Cardiac fibroblast (primary cell): ENCODE measurements around the gene FZD4.
"Not testable (repeated sequence)": the region's sequence is repeated elsewhere in the genome, so short reads cannot be mapped to it uniquely, and the experiment has no call there.

Source experiments
- DNase-seq, 2 donors: peaks; one replicate each; pipeline versions ENCODE4 v3.0.0 to v3.0.0-alpha.2; 2010; ENCODE audit warnings: low read depth in 2 of 2
- H3K4me3 ChIP-seq, 2 donors: replicated peaks in 1 of 2; 1 replicate in 1 of 2; 2 replicates in 1 of 2; pipeline ENCODE4 v1.5.1; 2011; ENCODE audit warnings: low read depth in 2 of 2, low read length in 2 of 2, mild to moderate bottlenecking in 2 of 2, moderate library complexity in 1 of 2
- CTCF ChIP-seq: IDR thresholded peaks from one replicate; pipeline ENCODE4 v1.5.1; 2011; ENCODE audit warnings: low read depth, mild to moderate bottlenecking, low read length, inconsistent platforms

FZD4 gene

GRCh38 chr11:86955361-86956120 is at the start of gene FZD4:
Gene FZD4, minus strand, starts transcription at chr11:86955395. Its CDS starts 310 bp downstream, at chr11:86955085.
- TF ChIP-seq CTCF, result peak; percentile 2
- DNase-seq, result peak; percentile 87 to 95
- peak within 1 kb of the TSS; percentile 74 to 78 for H3K4me3 ChIP-seq

- DNase-seq, H3K4me3 ChIP-seq: not testable (repeated sequence)
Measured at GRCh38 chr11:87004281-87004680, 49.1 kb upstream of the FZD4 start.

- no peak overlapping the region for H3K4me3 ChIP-seq
- DNase-seq, result no peak
- no peak for TF ChIP-seq CTCF
Measured at GRCh38 chr11:87002918-87003317, 47.7 kb upstream of the FZD4 start.

- DNase-seq, result peak in 1 of 2 donors; percentile 55
- TF ChIP-seq CTCF, result no peak
- H3K4me3 ChIP-seq, result no peak overlapping the region
Measured at GRCh38 chr11:86999859-87000753, 44.9 kb upstream of the FZD4 start.

- H3K4me3 ChIP-seq, result no peak overlapping the region
- DNase-seq, result no peak
- no peak for TF ChIP-seq CTCF
Measured at GRCh38 chr11:86999388-86999787, 44.2 kb upstream of the FZD4 start.

- H3K4me3 ChIP-seq, result no peak overlapping the region
- DNase-seq, result no peak
- no peak for TF ChIP-seq CTCF
Measured at GRCh38 chr11:86996953-86997570, 41.9 kb upstream of the FZD4 start.

GRCh38 chr11:86993031-86993430 is 37.8 kb upstream of the FZD4 start:
- DNase-seq, result no peak
- no peak for TF ChIP-seq CTCF
- H3K4me3 ChIP-seq, result no peak overlapping the region

GRCh38 chr11:86992340-86992739 is 37.1 kb upstream of the FZD4 start:
- not testable (repeated sequence) for H3K4me3 ChIP-seq, DNase-seq
